Panc1 (cell line): Measurements from ENCODE around the gene ERICH3.

Experiments used
- POLR2AphosphoS5 ChIP-seq: IDR thresholded peaks from 2 replicates; pipeline ENCODE4 v1.6.1; 2012; ENCODE audit warnings: mild to moderate bottlenecking, low read depth, low read length, moderate library complexity
- SIN3A ChIP-seq: IDR thresholded peaks from 2 replicates; pipeline ENCODE4 v1.6.1; 2012; ENCODE audit warnings: low read depth, mild to moderate bottlenecking, low read length, moderate library complexity, borderline replicate concordance; ENCODE audit not compliant: insufficient read depth
- TCF7L2 ChIP-seq: IDR thresholded peaks from 2 replicates; pipeline ENCODE4 v1.6.1; 2011; ENCODE audit warnings: mild to moderate bottlenecking, low read depth, low read length, inconsistent platforms
- TF ChIP-seq, protein P1 (sequence below): fragments of 450-650 bp; IDR thresholded peaks from 2 replicates; pipeline ENCODE4 v1.5.1; 2017; ENCODE audit warnings: mild to moderate bottlenecking
- TF ChIP-seq, protein P2 (sequence below), 2 experiments: IDR thresholded peaks; 2 replicates each; pipeline ENCODE4 v1.6.1; 2011 to 2012; ENCODE audit warnings: low read depth in 2 of 2, control low read depth in 1 of 2, low read length in 1 of 2, mild to moderate bottlenecking in 1 of 2, moderate library complexity in 1 of 2; ENCODE audit not compliant: insufficient read depth in 1 of 2

DNA sequence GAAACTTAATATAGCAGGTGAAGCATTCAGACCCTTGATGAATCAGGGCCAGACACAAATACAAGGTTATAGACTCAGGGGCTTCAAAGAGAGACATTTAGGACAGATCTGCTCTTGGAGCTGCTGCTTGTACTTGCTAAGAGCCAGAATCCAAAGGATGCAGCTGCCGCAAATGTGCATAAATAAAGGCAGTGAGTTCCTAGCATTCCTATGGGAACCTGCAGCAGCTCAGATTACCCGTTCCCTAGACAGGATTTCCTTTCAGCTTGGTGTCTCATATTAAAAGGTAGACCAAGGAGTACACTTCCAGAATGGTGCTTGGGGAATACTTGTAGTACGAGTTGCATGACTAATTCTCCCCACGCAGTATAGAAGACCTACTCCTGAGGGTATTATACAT lies 151.4 kb downstream of the ERICH3 start:
- TF ChIP-seq, protein P1, sequence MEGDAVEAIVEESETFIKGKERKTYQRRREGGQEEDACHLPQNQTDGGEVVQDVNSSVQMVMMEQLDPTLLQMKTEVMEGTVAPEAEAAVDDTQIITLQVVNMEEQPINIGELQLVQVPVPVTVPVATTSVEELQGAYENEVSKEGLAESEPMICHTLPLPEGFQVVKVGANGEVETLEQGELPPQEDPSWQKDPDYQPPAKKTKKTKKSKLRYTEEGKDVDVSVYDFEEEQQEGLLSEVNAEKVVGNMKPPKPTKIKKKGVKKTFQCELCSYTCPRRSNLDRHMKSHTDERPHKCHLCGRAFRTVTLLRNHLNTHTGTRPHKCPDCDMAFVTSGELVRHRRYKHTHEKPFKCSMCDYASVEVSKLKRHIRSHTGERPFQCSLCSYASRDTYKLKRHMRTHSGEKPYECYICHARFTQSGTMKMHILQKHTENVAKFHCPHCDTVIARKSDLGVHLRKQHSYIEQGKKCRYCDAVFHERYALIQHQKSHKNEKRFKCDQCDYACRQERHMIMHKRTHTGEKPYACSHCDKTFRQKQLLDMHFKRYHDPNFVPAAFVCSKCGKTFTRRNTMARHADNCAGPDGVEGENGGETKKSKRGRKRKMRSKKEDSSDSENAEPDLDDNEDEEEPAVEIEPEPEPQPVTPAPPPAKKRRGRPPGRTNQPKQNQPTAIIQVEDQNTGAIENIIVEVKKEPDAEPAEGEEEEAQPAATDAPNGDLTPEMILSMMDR, result no peak
- TF ChIP-seq POLR2AphosphoS5 (no peak), SIN3A (no peak), TCF7L2 (no peak)
- TF ChIP-seq, protein P2, sequence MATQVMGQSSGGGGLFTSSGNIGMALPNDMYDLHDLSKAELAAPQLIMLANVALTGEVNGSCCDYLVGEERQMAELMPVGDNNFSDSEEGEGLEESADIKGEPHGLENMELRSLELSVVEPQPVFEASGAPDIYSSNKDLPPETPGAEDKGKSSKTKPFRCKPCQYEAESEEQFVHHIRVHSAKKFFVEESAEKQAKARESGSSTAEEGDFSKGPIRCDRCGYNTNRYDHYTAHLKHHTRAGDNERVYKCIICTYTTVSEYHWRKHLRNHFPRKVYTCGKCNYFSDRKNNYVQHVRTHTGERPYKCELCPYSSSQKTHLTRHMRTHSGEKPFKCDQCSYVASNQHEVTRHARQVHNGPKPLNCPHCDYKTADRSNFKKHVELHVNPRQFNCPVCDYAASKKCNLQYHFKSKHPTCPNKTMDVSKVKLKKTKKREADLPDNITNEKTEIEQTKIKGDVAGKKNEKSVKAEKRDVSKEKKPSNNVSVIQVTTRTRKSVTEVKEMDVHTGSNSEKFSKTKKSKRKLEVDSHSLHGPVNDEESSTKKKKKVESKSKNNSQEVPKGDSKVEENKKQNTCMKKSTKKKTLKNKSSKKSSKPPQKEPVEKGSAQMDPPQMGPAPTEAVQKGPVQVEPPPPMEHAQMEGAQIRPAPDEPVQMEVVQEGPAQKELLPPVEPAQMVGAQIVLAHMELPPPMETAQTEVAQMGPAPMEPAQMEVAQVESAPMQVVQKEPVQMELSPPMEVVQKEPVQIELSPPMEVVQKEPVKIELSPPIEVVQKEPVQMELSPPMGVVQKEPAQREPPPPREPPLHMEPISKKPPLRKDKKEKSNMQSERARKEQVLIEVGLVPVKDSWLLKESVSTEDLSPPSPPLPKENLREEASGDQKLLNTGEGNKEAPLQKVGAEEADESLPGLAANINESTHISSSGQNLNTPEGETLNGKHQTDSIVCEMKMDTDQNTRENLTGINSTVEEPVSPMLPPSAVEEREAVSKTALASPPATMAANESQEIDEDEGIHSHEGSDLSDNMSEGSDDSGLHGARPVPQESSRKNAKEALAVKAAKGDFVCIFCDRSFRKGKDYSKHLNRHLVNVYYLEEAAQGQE (IDR thresholded peaks at IDR 0.05; ENCODE audit: insufficient read depth in 1 of 2, low read depth in 2 of 2, low read length in 1 of 2), result no peak
